ENCODE measurements around the gene SLC8A1. TPM values are rescaled to one million over a fixed set of nuclear protein-coding genes. Genes with fewer than 3 reads are reported as not detected.

SLC8A1 gene
- total RNA-seq, 6 donors from 2014 or later = 21.8 to 58.6 (median 25.3) TPM

DNA sequence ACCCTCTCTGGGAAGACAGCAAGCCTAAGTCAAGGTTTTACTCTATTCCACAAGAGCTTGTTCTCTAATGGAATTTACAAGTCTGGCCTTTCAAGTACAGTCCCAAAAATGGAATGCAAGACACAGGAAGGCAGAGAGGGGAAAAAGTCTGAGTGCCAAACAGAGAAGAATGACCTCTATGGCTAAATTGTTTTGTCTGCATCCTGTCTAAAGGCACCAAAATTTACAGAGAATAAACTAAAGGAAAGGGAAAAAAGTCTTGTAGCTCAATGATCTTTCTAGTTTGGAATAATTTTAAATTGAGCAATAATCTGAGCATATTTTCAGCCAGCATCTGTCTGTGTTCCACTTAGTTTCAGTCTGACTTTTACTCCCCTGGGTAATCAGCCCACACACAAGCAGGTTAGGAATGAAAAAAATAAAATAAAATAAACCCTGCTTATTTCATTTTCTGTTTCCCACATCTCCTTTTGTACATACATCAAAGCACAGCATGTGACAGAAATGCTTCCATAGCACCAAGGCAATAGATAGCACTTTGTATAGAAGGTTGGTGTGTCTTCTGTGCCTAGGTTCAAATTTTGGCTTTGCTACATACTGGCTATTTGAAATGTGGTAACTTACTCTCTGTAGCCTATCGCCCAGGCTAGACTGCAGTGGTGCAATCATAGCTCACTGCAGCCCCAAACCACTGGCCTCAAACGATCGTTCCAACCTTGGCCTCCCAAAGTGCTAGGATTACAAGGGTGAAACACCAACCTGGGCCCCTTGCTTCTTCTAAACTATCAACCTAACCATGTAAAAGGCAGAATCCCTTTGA lies 105.1 kb downstream of the SLC8A1 start:
- Histone ChIP-seq H3K4me3 (no peak overlapping the region), H3K9me3 (no peaks in the 10 kb centered on the region), H3K27ac (peak overlapping the region in 2 of 4 donors; percentile 22 to 53), H3K4me1 (peaks cover 0 to 6% (median 2%) of the 10 kb centered on the region in 4 donors), H3K36me3 (no peaks in the 10 kb centered on the region), H3K27me3 (no peaks in the 10 kb centered on the region)
- ATAC-seq (ENCODE audit: low FRiP score in 2 of 2) (peak in 1 of 2 donors; percentile 84), DNase-seq (no peak)
- WGBS, 2 donors = 75 to 87% methylated on average over 3 of the region's 3 CpGs
- TF ChIP-seq POLR2A (IDR thresholded peaks at IDR 0.05) (no peak), EP300 (IDR thresholded peaks at IDR 0.05) (no peak)
- TF ChIP-seq, protein P1, sequence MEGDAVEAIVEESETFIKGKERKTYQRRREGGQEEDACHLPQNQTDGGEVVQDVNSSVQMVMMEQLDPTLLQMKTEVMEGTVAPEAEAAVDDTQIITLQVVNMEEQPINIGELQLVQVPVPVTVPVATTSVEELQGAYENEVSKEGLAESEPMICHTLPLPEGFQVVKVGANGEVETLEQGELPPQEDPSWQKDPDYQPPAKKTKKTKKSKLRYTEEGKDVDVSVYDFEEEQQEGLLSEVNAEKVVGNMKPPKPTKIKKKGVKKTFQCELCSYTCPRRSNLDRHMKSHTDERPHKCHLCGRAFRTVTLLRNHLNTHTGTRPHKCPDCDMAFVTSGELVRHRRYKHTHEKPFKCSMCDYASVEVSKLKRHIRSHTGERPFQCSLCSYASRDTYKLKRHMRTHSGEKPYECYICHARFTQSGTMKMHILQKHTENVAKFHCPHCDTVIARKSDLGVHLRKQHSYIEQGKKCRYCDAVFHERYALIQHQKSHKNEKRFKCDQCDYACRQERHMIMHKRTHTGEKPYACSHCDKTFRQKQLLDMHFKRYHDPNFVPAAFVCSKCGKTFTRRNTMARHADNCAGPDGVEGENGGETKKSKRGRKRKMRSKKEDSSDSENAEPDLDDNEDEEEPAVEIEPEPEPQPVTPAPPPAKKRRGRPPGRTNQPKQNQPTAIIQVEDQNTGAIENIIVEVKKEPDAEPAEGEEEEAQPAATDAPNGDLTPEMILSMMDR (IDR thresholded peaks at IDR 0.05) = no peak

DNA sequence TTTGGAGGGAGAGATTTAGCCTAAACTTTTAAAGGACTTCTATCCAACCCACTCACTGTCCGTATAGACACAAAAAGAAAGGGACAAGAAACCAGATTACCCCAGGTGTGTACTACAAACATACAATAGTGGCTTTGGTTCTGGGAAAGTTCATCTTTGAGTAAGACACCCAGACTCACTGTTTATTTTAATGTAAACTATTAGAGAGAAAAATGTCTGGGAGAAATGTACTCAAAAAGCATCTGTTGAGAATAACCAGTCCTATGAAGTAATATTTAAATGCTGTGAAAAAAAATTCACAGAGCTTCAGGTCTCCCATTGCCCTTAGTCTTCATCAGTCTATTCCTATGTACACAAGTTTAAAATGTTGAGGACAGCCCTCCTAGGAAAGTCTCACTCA lies 107.5 kb downstream of the SLC8A1 start:
- DNase-seq (no peak), ATAC-seq (ENCODE audit: low FRiP score in 2 of 2) (no peak)
- Histone ChIP-seq H3K27me3 (no peaks in the 10 kb centered on the region), H3K4me3 (no peak overlapping the region), H3K9me3 (no peaks in the 10 kb centered on the region), H3K4me1 (peaks cover 0 to 6% (median 2%) of the 10 kb centered on the region in 4 donors), H3K27ac (no peak overlapping the region), H3K36me3 (no peaks in the 10 kb centered on the region)
- TF ChIP-seq EP300 (IDR thresholded peaks at IDR 0.05) = no peak
- no peak for TF ChIP-seq POLR2AphosphoS5 (IDR thresholded peaks at IDR 0.05)
- TF ChIP-seq, protein P1 (IDR thresholded peaks at IDR 0.05) = no peak
- TF ChIP-seq POLR2A (IDR thresholded peaks at IDR 0.05) = no peak
- WGBS, 2 donors = 81 to 96% methylated on average over 1 of the region's 1 CpG

DNA sequence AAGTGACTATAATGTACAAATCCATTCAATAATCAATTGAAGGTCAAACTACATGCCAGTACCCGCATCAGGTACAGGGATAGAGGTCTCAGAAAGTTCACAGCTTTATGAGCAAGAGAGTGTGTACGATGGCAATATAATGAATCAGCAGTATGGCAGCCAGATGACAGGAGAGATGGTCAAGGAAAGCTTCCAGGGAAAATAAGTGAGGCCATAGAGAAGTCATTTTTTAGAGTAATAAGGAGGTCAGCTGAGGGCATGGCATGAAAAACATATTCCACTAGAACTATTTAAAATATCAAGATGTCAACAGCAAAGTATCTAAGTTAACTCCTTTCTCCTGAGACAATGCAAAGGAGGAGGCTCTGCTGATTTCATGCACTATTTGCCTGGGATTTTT lies 108.0 kb downstream of the SLC8A1 start:
- ATAC-seq (ENCODE audit: low FRiP score in 2 of 2) = no peak
- TF ChIP-seq, protein P1 (IDR thresholded peaks at IDR 0.05) = no peak
- no peak for TF ChIP-seq EP300 (IDR thresholded peaks at IDR 0.05)
- TF ChIP-seq POLR2AphosphoS5 (IDR thresholded peaks at IDR 0.05) = no peak
- Histone ChIP-seq H3K4me3 (no peak overlapping the region), H3K9me3 (no peaks in the 10 kb centered on the region), H3K36me3 (no peaks in the 10 kb centered on the region), H3K4me1 (peaks cover 0 to 6% (median 2%) of the 10 kb centered on the region in 4 donors), H3K27me3 (no peaks in the 10 kb centered on the region), H3K27ac (no peak overlapping the region)
- 85 to 89% methylated on average over 2 of the region's 2 CpGs for WGBS, 2 donors
- no peak for DNase-seq

DNA sequence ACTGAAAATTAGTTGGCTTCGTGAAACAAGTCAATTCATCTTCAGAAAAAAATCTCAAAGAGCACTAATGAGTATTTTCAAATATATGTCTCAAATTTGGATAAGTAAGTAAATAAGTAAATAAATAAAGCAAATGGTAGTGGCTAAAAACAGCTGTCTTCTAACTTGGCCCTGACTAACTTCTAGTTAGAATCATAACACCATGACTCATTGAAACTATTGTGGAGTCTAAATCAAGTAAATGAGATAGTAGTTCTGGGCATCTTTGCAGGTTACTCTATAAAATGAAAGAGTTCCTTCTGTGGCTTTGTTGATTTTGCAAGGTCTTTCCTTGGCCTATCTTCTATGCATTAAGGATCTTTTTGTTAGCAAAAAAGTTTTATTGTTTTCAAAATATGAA lies 110.7 kb downstream of the SLC8A1 start:
- no peaks in the 10 kb centered on the region for H3K27me3 ChIP-seq
- no peaks in the 10 kb centered on the region for H3K9me3 ChIP-seq
- no peak overlapping the region for H3K27ac ChIP-seq
- no peak for DNase-seq
- H3K4me1 ChIP-seq = peaks cover 0 to 2% (median under 1%) of the 10 kb centered on the region in 4 donors
- no peak for TF ChIP-seq POLR2A (IDR thresholded peaks at IDR 0.05)
- TF ChIP-seq, protein P1 (IDR thresholded peaks at IDR 0.05) = no peak
- TF ChIP-seq POLR2AphosphoS5 (IDR thresholded peaks at IDR 0.05) = no peak
- no peak for TF ChIP-seq EP300 (IDR thresholded peaks at IDR 0.05)
- H3K4me3 ChIP-seq = no peak overlapping the region
- WGBS, 2 donors = 91 to 93% methylated on average over 1 of the region's 1 CpG
- H3K36me3 ChIP-seq = no peaks in the 10 kb centered on the region
- no peak for ATAC-seq (ENCODE audit: low FRiP score in 2 of 2)

DNA sequence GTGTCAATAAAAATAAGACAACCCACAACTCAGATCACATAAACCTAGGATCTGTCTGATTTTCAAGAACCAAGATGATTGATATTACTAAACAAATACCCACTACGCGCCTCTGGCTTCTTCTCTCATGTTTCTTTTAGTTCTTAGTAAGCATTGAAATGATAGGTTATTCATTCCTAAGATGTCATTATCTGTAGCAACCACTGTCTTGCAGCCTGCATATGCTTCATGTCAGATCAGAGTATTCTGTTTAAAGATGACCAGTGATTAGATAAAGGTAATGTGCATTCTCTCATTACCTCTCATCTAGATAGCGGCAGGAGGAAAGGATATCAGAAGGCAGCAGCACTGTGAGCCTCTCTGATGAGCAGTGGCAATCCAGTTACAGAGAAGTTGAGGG lies 112.9 kb downstream of the SLC8A1 start:
- no peaks in the 10 kb centered on the region for H3K36me3 ChIP-seq
- H3K4me3 ChIP-seq = no peak overlapping the region
- H3K27me3 ChIP-seq = no peaks in the 10 kb centered on the region
- TF ChIP-seq EP300 (IDR thresholded peaks at IDR 0.05) = no peak
- TF ChIP-seq POLR2A (IDR thresholded peaks at IDR 0.05) = no peak
- no peak for TF ChIP-seq POLR2AphosphoS5 (IDR thresholded peaks at IDR 0.05)
- TF ChIP-seq, protein P1 (IDR thresholded peaks at IDR 0.05) = no peak
- H3K9me3 ChIP-seq = no peaks in the 10 kb centered on the region
- no peak for DNase-seq
- ATAC-seq (ENCODE audit: low FRiP score in 2 of 2) = no peak
- WGBS, 2 donors = 84 to 95% methylated on average over 3 of the region's 3 CpGs
- H3K27ac ChIP-seq = no peak overlapping the region
- no peaks in the 10 kb centered on the region for H3K4me1 ChIP-seq

Measured in upper lobe of left lung (tissue), 6 donors.